Effector memory CD4-positive, alpha-beta T cell (primary cell): ENCODE results near the gene WDR12.
"Not testable (repeated sequence)": the region's sequence is repeated elsewhere in the genome, so short reads cannot be mapped to it uniquely, and the experiment has no call there.

Experiments used
- DNase-seq, 3 donors: peaks; one replicate each; pipeline ENCODE4 v3.0.0-alpha.2; 2020
- H3K27ac ChIP-seq: 2 replicates; pipeline ENCODE4 v1.7.0; 2013; ENCODE audit warnings: mild to moderate bottlenecking, low read length, moderate library complexity; ENCODE audit not compliant: insufficient read depth, poor library complexity, severe bottlenecking
- H3K27me3 ChIP-seq: replicated peaks from 2 replicates; pipeline ENCODE4 v1.7.0; 2013; ENCODE audit warnings: mild to moderate bottlenecking, low read length; ENCODE audit not compliant: insufficient read depth, control insufficient read depth, poor library complexity, severe bottlenecking
- H3K36me3 ChIP-seq: 2 replicates; pipeline ENCODE4 v1.7.0; 2013; ENCODE audit warnings: mild to moderate bottlenecking, low read length, moderate library complexity; ENCODE audit not compliant: control insufficient read depth, insufficient read depth
- H3K4me1 ChIP-seq: 2 replicates; pipeline ENCODE4 v1.7.0; 2013; ENCODE audit warnings: low read length, mild to moderate bottlenecking; ENCODE audit not compliant: control insufficient read depth, insufficient read depth, poor library complexity, severe bottlenecking
- H3K4me3 ChIP-seq: 2 replicates; pipeline ENCODE4 v1.7.0; 2013; ENCODE audit warnings: low read length, low read depth, mild to moderate bottlenecking; ENCODE audit not compliant: insufficient read depth, poor library complexity, severe bottlenecking
- H3K9me3 ChIP-seq: 2 replicates; pipeline ENCODE4 v1.7.0; 2013; ENCODE audit warnings: mild to moderate bottlenecking, low read length, moderate library complexity; ENCODE audit not compliant: control insufficient read depth

WDR12 gene

DNA sequence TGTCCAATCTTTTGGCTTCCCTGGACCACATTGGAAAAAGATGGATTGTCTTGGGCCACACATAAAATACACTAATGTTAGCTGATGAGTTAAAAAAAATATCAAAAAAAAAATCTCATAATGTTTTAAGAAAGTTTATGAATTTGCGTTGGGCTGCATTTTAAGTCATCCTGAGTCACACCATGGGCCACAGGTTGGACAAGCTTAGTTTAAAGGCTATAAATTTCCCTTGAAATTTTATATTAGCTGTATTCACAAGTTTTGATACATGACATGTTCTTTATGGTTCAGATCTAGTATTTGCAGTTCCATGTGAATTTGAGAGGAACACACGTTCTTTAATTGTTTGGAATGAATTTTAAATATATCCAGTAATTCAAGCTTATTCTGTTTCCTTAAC, 22.5 kb upstream of the WDR12 start:
- Histone ChIP-seq H3K36me3 (peaks cover 3% of the 10 kb centered on the region), H3K9me3 (no peaks in the 10 kb centered on the region), H3K4me3 (no peak overlapping the region), H3K27me3 (no peaks in the 10 kb centered on the region), H3K27ac (no peak overlapping the region), H3K4me1 (no peaks in the 10 kb centered on the region)
- DNase-seq: no peak

DNA sequence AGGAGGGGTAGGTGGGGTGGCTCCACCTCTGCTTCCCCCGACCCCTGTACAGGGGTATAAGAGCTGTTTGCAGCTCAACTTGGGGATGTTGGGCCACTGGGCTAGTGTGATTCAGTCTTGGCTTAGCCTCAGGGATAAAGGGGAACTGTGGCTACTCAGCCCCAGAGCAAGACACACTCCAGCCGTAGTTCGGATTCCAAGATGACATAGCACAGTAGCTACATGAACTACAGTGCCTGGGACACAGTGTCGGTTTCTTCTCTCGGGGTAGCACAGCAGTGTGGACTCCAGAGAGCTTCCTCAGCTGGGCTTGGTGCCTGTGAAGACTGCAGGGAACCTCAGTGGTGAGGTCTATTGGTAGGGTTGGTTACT, 21.7 kb upstream of the WDR12 start:
- Histone ChIP-seq H3K27me3 (no peaks in the 10 kb centered on the region), H3K4me1 (no peaks in the 10 kb centered on the region), H3K9me3 (no peaks in the 10 kb centered on the region), H3K4me3 (no peak overlapping the region), H3K27ac (no peak overlapping the region), H3K36me3 (peaks cover 3% of the 10 kb centered on the region)
- no peak for DNase-seq

DNA sequence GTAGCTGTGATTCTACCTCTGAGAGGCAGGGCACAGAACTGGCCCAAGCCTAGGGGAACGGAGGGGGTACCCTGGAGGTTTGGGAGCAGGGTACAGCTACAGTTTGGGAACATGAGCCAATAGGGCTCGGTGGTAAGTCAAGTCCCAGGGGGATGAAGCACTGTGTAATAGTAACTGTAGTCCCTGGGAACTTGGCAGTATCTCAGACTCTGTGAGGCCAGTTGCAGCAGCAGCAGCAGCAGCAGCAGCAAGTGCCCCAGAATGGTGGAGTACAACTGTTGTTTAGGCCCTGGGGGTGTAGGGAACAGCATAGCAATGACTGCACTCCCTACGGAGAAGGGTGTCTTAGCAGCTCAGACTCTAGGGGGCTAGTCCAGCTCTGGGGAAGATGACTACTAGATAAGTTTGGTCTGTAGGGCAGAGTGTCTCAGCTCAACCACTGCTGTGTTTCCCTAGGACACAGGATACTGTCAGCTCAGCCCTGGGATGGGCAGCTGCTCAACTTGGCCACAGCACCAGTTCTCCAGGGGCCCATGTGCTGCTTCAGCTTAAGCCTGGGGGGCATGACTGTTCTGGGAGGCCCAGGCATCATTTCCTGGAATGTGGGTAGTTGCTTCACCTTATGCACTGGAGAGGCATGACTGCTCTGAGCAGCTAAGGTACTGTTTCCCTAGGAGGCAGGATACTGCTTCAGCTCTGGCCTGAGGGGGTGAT, 21.1 kb upstream of the WDR12 start:
- no peaks in the 10 kb centered on the region for H3K27me3 ChIP-seq
- no peaks in the 10 kb centered on the region for H3K9me3 ChIP-seq
- no peak overlapping the region for H3K4me3 ChIP-seq
- no peak overlapping the region for H3K27ac ChIP-seq
- DNase-seq: no peak
- H3K36me3 ChIP-seq: peaks cover 3% of the 10 kb centered on the region
- H3K4me1 ChIP-seq: no peaks in the 10 kb centered on the region

DNA sequence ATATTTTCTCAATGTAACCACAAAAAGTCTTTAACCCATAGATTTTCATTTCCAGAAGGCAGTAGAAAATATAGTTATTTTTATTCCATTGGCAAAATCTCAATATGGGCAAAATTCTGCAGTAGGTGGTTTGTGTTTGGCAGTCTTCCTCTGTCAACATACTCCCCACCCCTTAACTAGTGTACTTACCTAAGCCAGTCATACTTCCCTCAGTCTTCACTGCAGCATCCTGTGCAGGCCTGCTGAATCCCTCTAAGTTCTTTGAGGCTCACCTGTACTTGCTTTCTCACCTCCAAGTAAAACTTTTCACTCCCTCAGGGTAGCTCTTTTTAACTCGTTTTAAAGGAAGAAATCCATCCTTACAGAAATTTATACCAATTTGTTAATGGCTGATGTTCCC, 7.4 kb upstream of the WDR12 start:
- Histone ChIP-seq H3K27me3 (no peaks in the 10 kb centered on the region), H3K4me3 (no peak overlapping the region), H3K36me3 (peaks cover 7% of the 10 kb centered on the region), H3K4me1 (no peaks in the 10 kb centered on the region), H3K27ac (no peak overlapping the region), H3K9me3 (no peaks in the 10 kb centered on the region)
- DNase-seq: no peak

DNA sequence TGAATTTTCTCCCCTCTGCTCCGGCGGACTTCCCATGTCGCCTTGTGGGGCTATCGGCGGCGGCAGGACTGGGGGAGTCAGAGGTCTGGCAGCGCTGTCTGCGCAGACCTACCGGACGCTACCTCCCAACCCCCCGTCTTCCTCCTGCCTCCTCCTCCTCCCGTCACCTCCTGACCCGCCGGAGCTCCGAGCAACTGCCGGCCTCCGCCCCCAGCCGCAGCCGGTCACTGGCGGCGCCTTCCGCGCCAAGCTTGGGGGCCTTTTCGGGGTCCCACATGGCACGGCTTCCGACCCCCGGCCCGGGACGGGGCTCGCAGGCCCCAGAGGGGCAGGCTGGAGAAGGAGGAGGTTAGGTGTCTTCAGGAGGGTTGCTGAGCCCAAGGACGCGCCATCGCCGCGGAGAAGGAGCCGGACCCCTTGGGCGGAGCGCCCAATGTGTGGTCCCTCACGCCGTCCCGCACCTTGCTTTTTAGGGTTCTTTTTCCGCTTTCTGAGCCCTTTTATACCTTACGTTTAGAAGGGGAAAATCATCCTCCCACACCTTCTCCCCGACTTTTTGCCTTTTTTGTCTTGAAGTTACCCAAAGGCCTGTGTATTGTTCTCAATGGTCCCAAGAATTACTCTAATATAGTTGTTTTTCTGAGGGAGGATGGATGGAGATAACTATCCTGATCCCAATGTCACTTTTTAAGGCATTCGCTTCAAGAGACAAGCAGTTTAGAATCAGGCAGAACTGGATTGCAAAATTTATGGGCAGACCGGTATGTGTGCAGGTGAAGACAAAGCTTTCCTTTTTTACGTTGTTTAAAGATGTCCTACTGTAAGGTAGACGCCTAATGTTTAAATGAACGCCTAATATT, 1.1 kb upstream of the WDR12 start:
- H3K36me3 ChIP-seq, H3K9me3 ChIP-seq, H3K27me3 ChIP-seq, H3K4me1 ChIP-seq: not testable (repeated sequence)
- DNase-seq: peak in 1 of 3 donors; percentile 8
- H3K27ac ChIP-seq: peak overlapping the region; percentile 79
- H3K4me3 ChIP-seq: peak overlapping the region; percentile 67

DNA sequence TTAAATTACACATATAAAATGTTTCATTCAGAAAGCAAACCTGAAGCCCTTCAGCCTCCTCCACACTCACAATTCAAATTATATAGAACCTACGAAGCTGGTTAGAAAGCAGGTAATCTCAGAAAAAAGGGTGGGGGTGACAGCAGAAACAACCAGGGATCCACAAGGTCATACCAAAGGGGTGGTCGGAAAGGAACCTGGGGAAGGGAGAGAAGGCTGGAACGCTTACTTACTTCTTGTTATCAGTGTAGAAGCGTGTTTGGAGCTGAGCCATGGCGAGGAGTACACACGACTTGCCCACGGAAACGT, 316 bp downstream of the WDR12 start:
- Histone ChIP-seq H3K4me3 (peak overlapping the region; percentile 67), H3K27me3 (no peaks in the 10 kb centered on the region), H3K36me3 (no peaks in the 10 kb centered on the region), H3K9me3 (no peaks in the 10 kb centered on the region), H3K27ac (peak overlapping the region; percentile 79), H3K4me1 (peaks cover 4% of the 10 kb centered on the region)
- DNase-seq: no peak

DNA sequence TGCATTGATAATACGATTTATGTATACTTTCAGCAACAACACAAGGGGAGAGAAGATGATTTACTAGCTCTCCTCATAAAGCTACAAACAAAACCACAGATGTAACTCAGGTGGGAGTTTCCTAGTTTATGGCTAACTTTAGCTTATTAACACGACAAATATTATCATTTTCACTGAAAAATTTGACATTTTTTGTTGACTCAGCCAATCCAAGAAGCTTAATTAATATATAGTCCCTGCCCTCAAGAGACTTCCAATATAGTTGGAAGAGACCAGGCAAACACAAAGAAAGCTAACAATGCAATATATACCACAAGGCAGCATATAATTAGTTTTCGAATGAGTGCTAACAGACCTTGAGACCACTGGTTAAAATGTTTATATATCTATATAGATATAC, 775 bp downstream of the WDR12 start:
- H3K27ac ChIP-seq: no peak overlapping the region

DNA sequence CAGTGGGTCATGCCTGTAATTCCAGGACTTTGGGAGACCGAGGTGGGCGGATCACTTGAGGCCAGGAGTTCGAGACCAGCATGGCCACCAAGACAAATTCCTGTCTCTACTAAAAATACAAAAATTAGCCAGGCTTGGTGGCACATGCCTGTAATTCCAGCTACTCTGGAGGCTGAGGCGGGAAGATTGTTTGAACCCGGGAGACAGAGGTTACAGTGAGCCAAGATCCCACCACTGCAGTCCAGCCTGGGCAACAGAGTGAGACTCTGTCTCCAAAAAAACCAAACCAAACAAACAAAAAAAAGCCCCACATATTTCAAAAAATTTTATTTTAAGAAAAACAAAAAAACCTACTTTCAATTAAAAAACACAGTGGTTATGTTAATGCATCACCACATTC, 1.2 kb downstream of the WDR12 start:
- not testable (repeated sequence) for H3K4me1 ChIP-seq, H3K27me3 ChIP-seq, H3K4me3 ChIP-seq, H3K36me3 ChIP-seq, H3K27ac ChIP-seq, H3K9me3 ChIP-seq, DNase-seq

More for the DNA sequence above, 775 bp downstream of the WDR12 start:
- no peaks in the 10 kb centered on the region for H3K9me3 ChIP-seq
- no peak for DNase-seq
- no peak overlapping the region for H3K4me3 ChIP-seq
- no peaks in the 10 kb centered on the region for H3K36me3 ChIP-seq
- H3K27me3 ChIP-seq: no peaks in the 10 kb centered on the region
- H3K4me1 ChIP-seq: peaks cover 4% of the 10 kb centered on the region

DNA sequence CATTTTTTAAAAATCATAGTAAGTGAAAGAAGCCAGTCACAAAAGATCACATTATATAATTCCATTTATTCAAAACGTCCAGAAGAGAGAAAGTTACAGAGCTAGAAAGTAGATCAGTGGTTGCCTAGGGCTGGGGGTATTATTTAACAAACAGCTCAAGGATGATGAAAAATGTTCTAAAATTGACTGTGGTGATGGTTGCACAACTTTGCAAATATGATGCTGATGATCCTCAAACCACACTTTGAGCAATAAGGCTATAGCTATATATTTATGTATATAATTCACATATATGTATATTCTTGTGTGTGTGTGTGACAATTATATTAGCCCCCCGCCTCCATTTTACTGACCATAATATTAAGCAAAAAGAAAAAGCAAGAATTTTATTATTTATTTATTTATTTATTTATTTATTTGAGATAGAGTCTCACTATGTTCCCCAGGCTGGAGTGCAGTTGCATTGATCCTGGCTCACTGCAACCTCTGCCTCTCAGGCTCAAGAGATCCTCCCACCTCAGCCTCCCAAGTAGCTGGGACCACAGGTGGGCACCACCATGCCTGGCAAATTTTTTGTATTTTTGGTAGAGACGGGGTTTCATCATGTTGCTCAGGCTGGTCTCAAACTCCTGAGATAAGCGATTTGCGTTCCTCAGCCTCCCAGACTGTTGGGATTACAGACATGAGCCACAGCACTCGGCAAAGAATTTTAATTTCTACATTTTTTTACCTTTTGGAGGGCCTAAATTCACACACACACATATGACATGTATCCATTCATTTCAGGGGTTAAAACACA, 1.9 kb downstream of the WDR12 start:
- no peak for DNase-seq
- Histone ChIP-seq H3K27me3 (no peaks in the 10 kb centered on the region), H3K4me3 (no peak overlapping the region), H3K9me3 (no peaks in the 10 kb centered on the region), H3K4me1 (peaks cover 4% of the 10 kb centered on the region), H3K36me3 (no peaks in the 10 kb centered on the region), H3K27ac (no peak overlapping the region)

DNA sequence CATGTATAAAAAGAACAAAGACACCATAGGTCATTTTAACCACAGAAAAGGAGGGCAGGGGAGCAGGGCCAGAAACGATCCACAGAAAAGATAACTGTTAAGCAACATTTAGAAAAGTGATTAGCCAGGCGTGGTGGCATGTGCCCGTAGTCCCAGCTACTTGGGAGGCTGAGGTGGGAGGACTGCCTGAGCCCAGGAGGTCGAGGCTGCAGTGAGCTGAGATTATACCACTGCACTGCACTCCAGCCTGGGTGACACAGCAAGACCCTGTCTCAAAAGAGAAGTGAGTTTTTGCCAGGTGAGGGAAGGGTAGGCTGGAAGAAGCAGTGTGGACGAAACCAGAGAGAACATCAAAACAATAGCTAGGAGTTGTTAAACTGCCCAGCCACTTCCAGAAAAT, 3.3 kb downstream of the WDR12 start:
- H3K27me3 ChIP-seq: no peaks in the 10 kb centered on the region
- no peak overlapping the region for H3K4me3 ChIP-seq
- H3K36me3 ChIP-seq: no peaks in the 10 kb centered on the region
- DNase-seq: no peak
- no peaks in the 10 kb centered on the region for H3K9me3 ChIP-seq
- peaks cover 4% of the 10 kb centered on the region for H3K4me1 ChIP-seq
- no peak overlapping the region for H3K27ac ChIP-seq
